Transverse colon (tissue), 4 donors: Measurements from ENCODE around the gene MXI1. TPM values are rescaled to one million over a fixed set of nuclear protein-coding genes. Genes with fewer than 3 reads are reported as not detected.

Experiments
- DNase-seq: peaks from one replicate; pipeline ENCODE4 v3.0.0-alpha.2; 2019
- H3K27ac ChIP-seq, 4 donors: fragments of 200-600 bp; sonication (generic); 2 replicates each; pipeline ENCODE4 v1.5.1; 2016 to 2018; ENCODE audit warnings: inconsistent platforms in 4 of 4
- H3K27me3 ChIP-seq: fragments of 200-600 bp; sonication (generic); 2 replicates; pipeline ENCODE4 v1.5.1; 2017; ENCODE audit warnings: inconsistent platforms
- H3K36me3 ChIP-seq, 4 donors: fragments of 200-600 bp; sonication (generic); 2 replicates each; pipeline ENCODE4 v1.5.1; 2017 to 2019; ENCODE audit warnings: inconsistent platforms in 4 of 4
- H3K4me1 ChIP-seq, 4 donors: fragments of 200-600 bp; sonication (generic); 2 replicates each; pipeline ENCODE4 v1.5.1; 2017 to 2020; ENCODE audit warnings: inconsistent platforms in 4 of 4
- H3K4me3 ChIP-seq, 4 donors: fragments of 200-600 bp; sonication (generic); 1 replicate in 1 of 4; 2 replicates in 3 of 4; pipeline versions ENCODE4 v1.5.1 to v1.6.1; 2017 to 2019; ENCODE audit warnings: inconsistent platforms in 4 of 4
- H3K9me3 ChIP-seq, 2 donors: fragments of 200-600 bp; sonication (generic); 2 replicates each; pipeline ENCODE4 v1.5.1; 2017 to 2019; ENCODE audit warnings: inconsistent platforms in 2 of 2
- EP300 ChIP-seq: sonication (generic); formaldehyde crosslinking; IDR thresholded peaks from one replicate; pipeline ENCODE4 v1.6.1; 2017; ENCODE audit warnings: antibody characterized with exemption, low read depth
- POLR2A ChIP-seq: fragments of 450-650 bp; IDR thresholded peaks from one replicate; pipeline ENCODE4 v1.6.1; 2016; ENCODE audit warnings: antibody characterized with exemption, mild to moderate bottlenecking, moderate library complexity
- POLR2AphosphoS5 ChIP-seq, 3 donors: sonication (generic); formaldehyde crosslinking; IDR thresholded peaks; one replicate each; pipeline ENCODE4 v1.6.1; 2016; ENCODE audit warnings: antibody characterized with exemption in 3 of 3
- WGBS, 2 donors: methylation state at CpG; one replicate each; pipeline ENCODE4 v1.1.5; 2018; ENCODE audit warnings: low coverage in 1 of 2; 5-methylcytosine and 5-hydroxymethylcytosine counted together
- in situ Hi-C, 4 donors: fragments of 200-750 bp; cut with MboI; loops; one replicate each; pipeline versions ENCODE4 v1.15.0 to v1.15.1; 2017; ENCODE audit warnings: low sequenced_read_pairs in 3 of 4, low pct_ligation_motif_present in 1 of 4, low pct_unique_long_range_greater_than_20kb in 1 of 4
- intact Hi-C: fragments of 100-400 bp; cut with DNase I; formaldehyde crosslinking; loops from one replicate; pipeline ENCODE4 v1.15.1; 2023; ENCODE audit warnings: low total_unique reads
- total RNA-seq, 4 donors: library from RNA; depleted of rRNA; stranded (reverse); fragments of >200 nt; gene quantifications; one replicate each; pipeline ENCODE4 v1.1.0, GENCODE V29; 2016
- TF ChIP-seq, protein P1 (sequence below), 5 experiments: fragments of 200-600 bp in 3 of 5; fragments of 450-650 bp in 2 of 5; sonication (generic) in 3 of 5; IDR thresholded peaks; 1 replicate in 2 of 5; 2 replicates in 3 of 5; pipeline ENCODE4 v1.5.1; 2016 to 2017; ENCODE audit warnings: antibody characterized with exemption in 5 of 5, inconsistent platforms in 3 of 5, mild to moderate bottlenecking in 2 of 5, moderate library complexity in 1 of 5

MXI1 gene
- total RNA-seq, 4 donors from 2014 or later: 44.8 to 96.5 (median 65.3) TPM

DNA sequence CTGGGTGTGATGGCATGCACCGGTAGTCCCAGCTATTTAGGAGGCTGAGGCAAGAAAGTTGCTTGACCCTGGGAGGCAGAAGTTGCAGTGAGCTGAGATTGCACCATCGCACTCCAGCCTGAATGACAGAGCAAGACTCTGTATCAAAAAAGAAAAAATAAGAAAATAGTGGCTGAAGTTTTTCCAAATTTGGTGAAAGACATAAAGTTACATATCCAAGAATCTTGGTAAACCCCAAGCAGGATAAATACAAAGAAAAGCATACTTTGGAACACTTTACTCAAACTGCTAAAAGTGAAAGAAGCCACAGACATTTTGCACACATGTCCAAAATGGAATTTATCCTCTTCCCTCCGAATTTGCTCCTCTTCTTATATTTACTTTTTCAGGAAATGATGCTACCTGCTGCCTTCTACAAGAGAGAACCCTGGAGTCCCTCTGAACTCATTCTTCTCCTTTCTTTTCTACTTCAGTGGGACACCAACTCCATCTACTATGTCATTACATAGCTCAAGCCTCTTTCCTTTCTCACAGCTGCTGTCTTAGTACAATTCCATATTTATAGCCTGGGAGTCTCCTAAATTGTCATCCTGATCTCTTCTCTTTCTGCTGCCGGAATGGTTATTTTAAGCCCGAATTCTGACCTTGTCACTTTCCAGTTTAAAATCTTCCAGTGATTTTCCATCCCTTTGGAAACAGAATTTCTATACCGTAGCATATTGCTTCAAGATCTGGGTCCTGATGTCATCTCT lies 114.6 kb downstream of the MXI1 start:
- no peaks in the 10 kb centered on the region for H3K4me1 ChIP-seq

DNA sequence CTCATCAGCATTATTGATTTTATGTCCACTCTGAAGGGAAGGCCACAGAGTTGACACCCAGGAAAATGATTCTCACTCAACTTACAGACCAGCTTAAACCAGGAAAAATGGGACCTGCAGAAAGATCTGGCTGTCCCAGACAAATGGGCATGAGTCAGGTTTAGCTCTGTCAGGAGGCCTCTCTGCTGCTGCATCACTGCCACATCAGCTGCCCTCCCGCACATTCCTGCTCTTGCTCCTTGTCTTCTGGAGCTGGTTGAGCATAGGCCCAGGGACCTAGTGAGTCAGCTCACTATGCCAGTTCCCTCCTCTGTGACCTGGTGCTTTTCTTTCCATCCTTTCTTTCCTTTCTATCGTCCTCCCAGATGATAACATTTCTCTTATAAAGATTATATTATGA lies 116.1 kb downstream of the MXI1 start:
- no peak for DNase-seq
- H3K9me3 ChIP-seq: peaks cover 0 to 9% of the 10 kb centered on the region in 2 donors
- no peak overlapping the region for H3K27ac ChIP-seq
- intact Hi-C loops: no loop called here
- no peaks in the 10 kb centered on the region for H3K36me3 ChIP-seq
- WGBS, 2 donors: 60 to 71% methylated on average over 2 of the region's 2 CpGs
- TF ChIP-seq POLR2A (no peak), POLR2AphosphoS5 (IDR thresholded peaks at IDR 0.05) (no peak), EP300 (no peak)
- TF ChIP-seq, protein P1, sequence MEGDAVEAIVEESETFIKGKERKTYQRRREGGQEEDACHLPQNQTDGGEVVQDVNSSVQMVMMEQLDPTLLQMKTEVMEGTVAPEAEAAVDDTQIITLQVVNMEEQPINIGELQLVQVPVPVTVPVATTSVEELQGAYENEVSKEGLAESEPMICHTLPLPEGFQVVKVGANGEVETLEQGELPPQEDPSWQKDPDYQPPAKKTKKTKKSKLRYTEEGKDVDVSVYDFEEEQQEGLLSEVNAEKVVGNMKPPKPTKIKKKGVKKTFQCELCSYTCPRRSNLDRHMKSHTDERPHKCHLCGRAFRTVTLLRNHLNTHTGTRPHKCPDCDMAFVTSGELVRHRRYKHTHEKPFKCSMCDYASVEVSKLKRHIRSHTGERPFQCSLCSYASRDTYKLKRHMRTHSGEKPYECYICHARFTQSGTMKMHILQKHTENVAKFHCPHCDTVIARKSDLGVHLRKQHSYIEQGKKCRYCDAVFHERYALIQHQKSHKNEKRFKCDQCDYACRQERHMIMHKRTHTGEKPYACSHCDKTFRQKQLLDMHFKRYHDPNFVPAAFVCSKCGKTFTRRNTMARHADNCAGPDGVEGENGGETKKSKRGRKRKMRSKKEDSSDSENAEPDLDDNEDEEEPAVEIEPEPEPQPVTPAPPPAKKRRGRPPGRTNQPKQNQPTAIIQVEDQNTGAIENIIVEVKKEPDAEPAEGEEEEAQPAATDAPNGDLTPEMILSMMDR (IDR thresholded peaks at IDR 0.05): no peak
- no peaks in the 10 kb centered on the region for H3K27me3 ChIP-seq
- H3K4me3 ChIP-seq: no peak overlapping the region
- no peaks in the 10 kb centered on the region for H3K4me1 ChIP-seq
- in situ Hi-C loops: loop anchor here in 2 of 4 donors (25.0 kb wide), 2 partner anchors 214 to 564 kb away; no protein-coding TSS in a partner anchor

More for the DNA sequence above, 114.6 kb downstream of the MXI1 start:
- in situ Hi-C loops (loop anchor here in 2 of 4 donors (25.0 kb wide), 2 partner anchors 215 to 565 kb away; no protein-coding TSS in a partner anchor), intact Hi-C loops (no loop called here)
- peaks cover 0 to 9% of the 10 kb centered on the region in 2 donors for H3K9me3 ChIP-seq
- H3K27me3 ChIP-seq: no peaks in the 10 kb centered on the region
- no peaks in the 10 kb centered on the region for H3K36me3 ChIP-seq
- no peak for TF ChIP-seq EP300
- no peak for TF ChIP-seq POLR2A
- TF ChIP-seq, protein P1 (IDR thresholded peaks at IDR 0.05): no peak
- TF ChIP-seq POLR2AphosphoS5 (IDR thresholded peaks at IDR 0.05): no peak
- WGBS, 2 donors: 85 to 86% methylated on average over 6 of the region's 6 CpGs
- no peak overlapping the region for H3K4me3 ChIP-seq
- no peak for DNase-seq
- no peak overlapping the region for H3K27ac ChIP-seq

GRCh38 chr10:110324201-110324804 lies 116.9 kb downstream of the MXI1 start:
- TF ChIP-seq POLR2A (no peak), POLR2AphosphoS5 (IDR thresholded peaks at IDR 0.05) (no peak), EP300 (no peak)
- TF ChIP-seq, protein P1 (IDR thresholded peaks at IDR 0.05): no peak
- no peak for DNase-seq
- Histone ChIP-seq H3K4me1 (no peaks in the 10 kb centered on the region), H3K4me3 (no peak overlapping the region), H3K36me3 (no peaks in the 10 kb centered on the region), H3K27me3 (no peaks in the 10 kb centered on the region), H3K27ac (no peak overlapping the region), H3K9me3 (peaks cover 0 to 9% of the 10 kb centered on the region in 2 donors)
- in situ Hi-C loops: loop anchor here in 2 of 4 donors (25.0 kb wide), 2 partner anchors 213 to 563 kb away; no protein-coding TSS in a partner anchor
- intact Hi-C loops: no loop called here
- 62 to 73% methylated on average over 3 to 5 of the region's 5 CpGs for WGBS, 2 donors

DNA sequence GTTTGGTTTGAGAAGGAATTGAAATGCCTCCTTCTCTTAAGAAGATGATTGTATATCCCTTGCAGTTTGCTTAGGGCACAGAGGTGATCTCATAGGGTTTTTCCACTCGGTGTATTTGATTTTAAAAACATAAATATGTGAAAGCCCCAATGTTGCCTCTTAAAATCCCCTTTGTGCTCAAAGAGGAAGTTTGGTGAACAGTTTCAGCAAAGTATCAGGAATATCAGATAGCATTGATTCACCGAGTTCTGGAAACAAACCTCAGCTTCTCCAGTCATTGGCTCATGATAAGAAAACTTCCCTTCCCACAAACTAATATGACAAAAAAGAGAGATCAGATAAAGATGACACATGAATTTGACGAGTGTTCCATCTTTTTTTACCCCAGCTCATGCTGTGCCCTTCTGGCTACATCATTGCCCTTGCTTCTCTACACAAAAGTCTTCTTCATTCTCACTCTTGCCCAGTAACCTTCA lies 117.4 kb downstream of the MXI1 start:
- DNase-seq: no peak
- 43 to 51% methylated on average over 2 to 3 of the region's 3 CpGs for WGBS, 2 donors
- in situ Hi-C loops (loop anchor here in 2 of 4 donors (25.0 kb wide), 2 partner anchors 212 to 562 kb away; no protein-coding TSS in a partner anchor), intact Hi-C loops (no loop called here)
- H3K4me1 ChIP-seq: no peaks in the 10 kb centered on the region
- H3K4me3 ChIP-seq: no peak overlapping the region
- H3K27ac ChIP-seq: no peak overlapping the region
- peaks cover 1 to 9% of the 10 kb centered on the region in 2 donors for H3K9me3 ChIP-seq
- H3K36me3 ChIP-seq: no peaks in the 10 kb centered on the region
- no peaks in the 10 kb centered on the region for H3K27me3 ChIP-seq
- TF ChIP-seq POLR2AphosphoS5 (IDR thresholded peaks at IDR 0.05): no peak
- TF ChIP-seq, protein P1 (IDR thresholded peaks at IDR 0.05): no peak
- TF ChIP-seq POLR2A: no peak
- no peak for TF ChIP-seq EP300
